HepG2 (cell line): ENCODE results near the gene NOC4L. TPM values are rescaled to one million over a fixed set of nuclear protein-coding genes. Genes with fewer than 3 reads are reported as not detected.

Experiments
- ATAC-seq: fragments of 200-7000 bp; cut with Tn5 transposase; 3 replicates; pipeline ENCODE4 v1.9.1; 2020; ENCODE audit warnings: mild to moderate bottlenecking, moderate library complexity
- BruUV-seq: library from RNA; stranded (reverse); fragments of 400-500 nt; replicated peaks from 2 replicates; lab custom pipeline; 2021; lab: Mats Ljungman, UMichigan
- CTCF ChIA-PET: fragments of 300-600 bp; formaldehyde crosslinking; extraction: SDS; loops from one replicate; lab custom pipeline; 2021; ENCODE audit warnings: low total read pairs, inconsistent platforms, low intra/inter-chr PET ratio; lab: Yijun Ruan, JAX
- POLR2A ChIA-PET: fragments of 350-600 bp; sonication (Branson Sonifier 250); formaldehyde crosslinking; loops from one replicate; lab custom pipeline; 2020; ENCODE audit warnings: antibody characterized with exemption, inconsistent platforms; lab: Yijun Ruan, JAX
- DNase-seq: peaks from one replicate; pipeline ENCODE4 v3.0.0-alpha.2; 2015; ENCODE audit warnings: low spot score
- FAIRE-seq: peaks from 3 replicates; lab custom pipeline; 2011; peaks lifted over from hg19 to GRCh38; lab: Jason Lieb, UNC
- H2AFZ ChIP-seq: one replicate; pipeline ENCODE4 v1.6.1; 2011; ENCODE audit warnings: low read length, inconsistent platforms
- H3K27ac ChIP-seq: fragments of 300-600 bp; 3 replicates; pipeline ENCODE4 v1.8.0; 2011; ENCODE audit warnings: mixed run types, mild to moderate bottlenecking, mixed read lengths, low read length, inconsistent platforms; ENCODE audit not compliant: insufficient read depth; ENCODE audit errors: extremely low read length
- H3K27me3 ChIP-seq, 2 experiments: fragments of 200-600 bp in 1 of 2; 2 replicates in 1 of 2; 3 replicates in 1 of 2; pipeline versions ENCODE4 v1.6.0 to v1.8.0; 2011; ENCODE audit warnings: low read length in 2 of 2, mild to moderate bottlenecking in 2 of 2, moderate library complexity in 2 of 2, inconsistent platforms in 1 of 2; ENCODE audit not compliant: insufficient read depth in 2 of 2, control insufficient read depth in 1 of 2
- H3K36me3 ChIP-seq, 2 experiments: fragments of 200-600 bp in 1 of 2; replicated peaks in 1 of 2; 2 replicates in 1 of 2; 3 replicates in 1 of 2; pipeline versions ENCODE4 v1.5.1 to v1.8.0; 2011; ENCODE audit warnings: low read length in 2 of 2, inconsistent platforms in 1 of 2; ENCODE audit not compliant: insufficient read depth in 2 of 2, control insufficient read depth in 1 of 2
- H3K4me1 ChIP-seq: 2 replicates; pipeline ENCODE4 v1.5.1; 2012; ENCODE audit warnings: low read length, inconsistent platforms; ENCODE audit not compliant: insufficient read depth
- H3K4me2 ChIP-seq: 2 replicates; pipeline ENCODE4 v1.6.0; 2011; ENCODE audit warnings: low read depth, low read length, inconsistent platforms
- H3K4me3 ChIP-seq, 3 experiments: fragments of 200-600 bp in 1 of 3; sonication (generic), shearing (Covaris generic) in 1 of 3; replicated peaks in 1 of 3; 2 replicates each; pipeline ENCODE4 v1.5.1; 2011 to 2016; ENCODE audit warnings: low read length in 3 of 3, inconsistent platforms in 2 of 3, low read depth in 2 of 3, mild to moderate bottlenecking in 2 of 3, control low read depth in 1 of 3, mixed read lengths in 1 of 3; ENCODE audit not compliant: insufficient read depth in 1 of 3
- H3K79me2 ChIP-seq: one replicate; pipeline ENCODE4 v1.6.1; 2011; ENCODE audit warnings: low read length, inconsistent platforms; ENCODE audit not compliant: insufficient read depth
- H3K9ac ChIP-seq: 2 replicates; pipeline ENCODE4 v1.6.0; 2011; ENCODE audit warnings: mild to moderate bottlenecking, low read depth, low read length, inconsistent platforms; ENCODE audit not compliant: insufficient read depth
- H3K9me3 ChIP-seq: 2 replicates; pipeline ENCODE4 v1.5.1; 2012; ENCODE audit warnings: mild to moderate bottlenecking, low read length
- H4K20me1 ChIP-seq: 2 replicates; pipeline ENCODE4 v1.6.0; 2011; ENCODE audit warnings: inconsistent platforms, mild to moderate bottlenecking, low read length, moderate library complexity; ENCODE audit not compliant: insufficient read depth
- CHD4 ChIP-seq: fragments of 200-600 bp; sonication (generic); IDR thresholded peaks from 2 replicates; pipeline ENCODE4 v1.7.0; 2017; ENCODE audit warnings: mild to moderate bottlenecking, low read length, borderline replicate concordance
- CREB1 ChIP-seq, 2 experiments: fragments of 450-650 bp in 1 of 2; IDR thresholded peaks; 2 replicates each; pipeline ENCODE4 v1.6.1; 2016 to 2017; ENCODE audit warnings: control low read depth in 1 of 2, mild to moderate bottlenecking in 1 of 2, missing compliant biosample characterization in 1 of 2, missing genetic modification characterization in 1 of 2
- FOSL2 ChIP-seq: sonication (generic); formaldehyde crosslinking; IDR thresholded peaks from 2 replicates; pipeline ENCODE4 v1.4.0; 2020; ENCODE audit warnings: missing genetic modification reagents
- HNRNPK ChIP-seq: fragments of 200-400 bp; formaldehyde crosslinking; IDR thresholded peaks from 2 replicates; pipeline ENCODE4 v1.6.1; 2018; ENCODE audit warnings: low read length, low read depth, moderate library complexity, mild to moderate bottlenecking; ENCODE audit not compliant: poor library complexity, severe bottlenecking
- KAT8 ChIP-seq: IDR thresholded peaks from 2 replicates; pipeline ENCODE4 v1.6.1; 2016; ENCODE audit warnings: missing genetic modification reagents, missing compliant biosample characterization
- MAFF ChIP-seq: IDR thresholded peaks from 2 replicates; pipeline ENCODE4 v1.6.1; 2011; ENCODE audit warnings: low read depth, low read length, improper control_type of control experiment
- MIER2 ChIP-seq: IDR thresholded peaks from 2 replicates; pipeline ENCODE4 v1.6.1; 2016; ENCODE audit warnings: missing biosample characterization, missing genetic modification reagents
- NFATC3 ChIP-seq: sonication (generic); formaldehyde crosslinking; IDR thresholded peaks from 2 replicates; pipeline ENCODE4 v1.5.1; 2020; ENCODE audit warnings: mild to moderate bottlenecking, missing genetic modification reagents
- ONECUT2 ChIP-seq: sonication (generic); formaldehyde crosslinking; IDR thresholded peaks from 2 replicates; pipeline ENCODE4 v1.4.0; 2020; ENCODE audit warnings: missing genetic modification reagents
- POLR2AphosphoS2 ChIP-seq: IDR thresholded peaks from 2 replicates; pipeline ENCODE4 v1.6.1; 2011; ENCODE audit warnings: low read depth, low read length, improper control_type of control experiment
- POLR2AphosphoS5 ChIP-seq: IDR thresholded peaks from 2 replicates; pipeline ENCODE4 v1.6.1; 2012; ENCODE audit warnings: low read depth, low read length
- RARA ChIP-seq: IDR thresholded peaks from 2 replicates; pipeline ENCODE4 v1.6.1; 2016; ENCODE audit warnings: missing genetic modification reagents, missing compliant biosample characterization
- RXRA ChIP-seq: sonication (generic); formaldehyde crosslinking; IDR thresholded peaks from 2 replicates; pipeline ENCODE4 v1.5.1; 2020; ENCODE audit warnings: missing genetic modification reagents
- RXRB ChIP-seq: IDR thresholded peaks from 2 replicates; pipeline ENCODE4 v1.6.1; 2016; ENCODE audit warnings: borderline replicate concordance, missing genetic modification reagents, missing compliant biosample characterization
- SAP130 ChIP-seq: IDR thresholded peaks from 2 replicates; pipeline ENCODE4 v1.6.1; 2016; ENCODE audit warnings: low read depth
- SOX6 ChIP-seq, 2 experiments: fragments of 450-650 bp in 1 of 2; sonication (generic) in 1 of 2; formaldehyde crosslinking in 1 of 2; IDR thresholded peaks; 2 replicates each; pipeline versions ENCODE4 v1.4.0 to v1.6.1; 2017 to 2020; ENCODE audit warnings: antibody characterized with exemption in 1 of 2, mild to moderate bottlenecking in 1 of 2, missing genetic modification reagents in 1 of 2
- TBL1XR1 ChIP-seq: fragments of 150-350 bp; IDR thresholded peaks from 2 replicates; pipeline ENCODE4 v1.6.1; 2014; ENCODE audit warnings: borderline replicate concordance, low read length; ENCODE audit not compliant: partially characterized antibody
- TEAD3 ChIP-seq: optimal IDR thresholded peaks from 2 replicates; pipeline ENCODE3; 2016; ENCODE audit warnings: borderline replicate concordance
- ZMYM2 ChIP-seq: sonication (generic); formaldehyde crosslinking; IDR thresholded peaks from 2 replicates; pipeline ENCODE4 v1.8.0; 2022; ENCODE audit warnings: mild to moderate bottlenecking, missing genetic modification reagents
- ZNF253 ChIP-seq: sonication (generic); formaldehyde crosslinking; IDR thresholded peaks from 2 replicates; pipeline ENCODE4 v1.8.0; 2022; ENCODE audit warnings: mild to moderate bottlenecking, missing genetic modification reagents, borderline replicate concordance
- ZNF383 ChIP-seq: sonication (generic); formaldehyde crosslinking; IDR thresholded peaks from 2 replicates; pipeline ENCODE4 v1.4.0; 2020; ENCODE audit warnings: missing genetic modification reagents, mild to moderate bottlenecking, borderline replicate concordance
- ZSCAN25 ChIP-seq: sonication (generic); formaldehyde crosslinking; IDR thresholded peaks from 2 replicates; pipeline ENCODE4 v1.8.0; 2022; ENCODE audit warnings: mild to moderate bottlenecking, missing genetic modification reagents
- WGBS: methylation state at CpG from one replicate; pipeline ENCODE4 v1.1.6; 2017; ENCODE audit warnings: low lambda C conversion rate; 5-methylcytosine and 5-hydroxymethylcytosine counted together
- in situ Hi-C: cut with HindIII; loops from 2 replicates; pipeline ENCODE4 v1.10.0; 2017; ENCODE audit warnings: low pct_unique_long_range_greater_than_20kb; ENCODE audit not compliant: extremely low pct_ligation_motif_present
- intact Hi-C: fragments of 100-400 bp; cut with micrococcal nuclease; formaldehyde crosslinking; loops from one replicate; pipeline ENCODE4 v1.10.0; 2022; ENCODE audit not compliant: unreplicated experiment
- polyA plus RNA-seq, 8 experiments: library from polyadenylated mRNA; depleted of rRNA in 3 of 8; stranded (reverse) in 7 of 8; unstranded in 1 of 8; fragments of >200 nt; fragmentation: Illumina TruSeq in 4 of 8; extraction: Trizol in 4 of 8; gene quantifications; 2 replicates each; pipeline versions ENCODE4 v1.2.1 to v1.2.3, GENCODE V29; 2011 to 2016; ENCODE audit warnings: low read depth in 4 of 8, missing spikeins in 1 of 8, mixed read lengths in 1 of 8; ENCODE audit not compliant: insufficient read depth in 1 of 8
- total RNA-seq, 5 experiments: library from RNA; depleted of rRNA; stranded (reverse); fragments of >200 nt; fragmentation: Illumina TruSeq; extraction: Trizol; gene quantifications; 2 replicates each; pipeline ENCODE4 v1.2.3, GENCODE V29; 2016; ENCODE audit warnings: low read depth in 1 of 5
- TF ChIP-seq, protein P1 (sequence below): IDR thresholded peaks from 2 replicates; pipeline ENCODE4 v1.6.1; 2016; ENCODE audit warnings: low read depth

The NOC4L gene
- total and polyA plus RNA-seq, 2 of the 13 experiments (the other 11 are each of a cell fraction or from before 2014, with no cell fraction given): 4.3 to 14.6 TPM

DNA sequence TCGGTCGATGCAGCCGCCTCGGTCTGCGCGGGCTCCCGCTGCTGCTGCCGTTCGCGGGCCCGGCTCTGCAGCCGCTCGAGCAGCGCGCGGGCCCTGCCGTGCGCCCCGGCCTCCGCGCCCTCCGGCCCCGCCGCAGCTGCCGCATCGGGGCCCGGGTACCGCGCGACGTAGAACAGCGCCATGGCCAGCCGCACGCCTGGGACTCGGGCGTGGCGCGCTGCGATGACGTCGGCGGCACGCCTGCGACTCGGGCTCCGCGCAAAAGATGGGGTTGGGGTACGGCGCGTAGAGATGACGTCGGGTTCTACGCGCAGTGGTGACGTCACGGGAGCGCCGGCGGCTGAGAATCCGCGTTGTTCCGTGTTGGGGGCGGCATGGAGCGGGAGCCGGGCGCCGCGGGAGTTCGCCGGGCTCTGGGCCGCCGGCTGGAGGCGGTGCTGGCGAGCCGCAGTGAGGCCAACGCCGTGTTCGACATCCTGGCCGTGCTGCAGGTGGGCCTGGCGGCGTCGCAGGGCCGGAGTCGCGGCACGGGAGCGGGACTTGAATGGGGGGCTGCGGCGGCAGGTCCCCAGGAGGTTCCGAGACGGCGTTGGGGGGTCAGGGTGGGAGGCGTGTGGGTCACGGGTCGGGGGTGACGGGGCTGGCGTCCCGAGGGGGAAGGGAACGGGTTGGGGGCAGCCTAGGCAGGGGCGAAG, at the start of gene NOC4L, which contains the start of gene DDX51 (continued):
- TF ChIP-seq KAT8 (CRISPR knock-in tag) (peak; percentile 99), ZNF383 (CRISPR knock-in tag) (no peak), POLR2AphosphoS5 (peak; percentile 62; the same call in 1 of the 2 replicates), RXRA (CRISPR knock-in tag) (peak; percentile 68), TBL1XR1 (peak; percentile 56), CREB1 (IDR thresholded peaks at IDR 0.05) (peak; percentile 100), CREB1 (CRISPR knock-in tag; IDR thresholded peaks at IDR 0.05) (peak; percentile 97), SAP130 (peak; percentile 98)

DNA sequence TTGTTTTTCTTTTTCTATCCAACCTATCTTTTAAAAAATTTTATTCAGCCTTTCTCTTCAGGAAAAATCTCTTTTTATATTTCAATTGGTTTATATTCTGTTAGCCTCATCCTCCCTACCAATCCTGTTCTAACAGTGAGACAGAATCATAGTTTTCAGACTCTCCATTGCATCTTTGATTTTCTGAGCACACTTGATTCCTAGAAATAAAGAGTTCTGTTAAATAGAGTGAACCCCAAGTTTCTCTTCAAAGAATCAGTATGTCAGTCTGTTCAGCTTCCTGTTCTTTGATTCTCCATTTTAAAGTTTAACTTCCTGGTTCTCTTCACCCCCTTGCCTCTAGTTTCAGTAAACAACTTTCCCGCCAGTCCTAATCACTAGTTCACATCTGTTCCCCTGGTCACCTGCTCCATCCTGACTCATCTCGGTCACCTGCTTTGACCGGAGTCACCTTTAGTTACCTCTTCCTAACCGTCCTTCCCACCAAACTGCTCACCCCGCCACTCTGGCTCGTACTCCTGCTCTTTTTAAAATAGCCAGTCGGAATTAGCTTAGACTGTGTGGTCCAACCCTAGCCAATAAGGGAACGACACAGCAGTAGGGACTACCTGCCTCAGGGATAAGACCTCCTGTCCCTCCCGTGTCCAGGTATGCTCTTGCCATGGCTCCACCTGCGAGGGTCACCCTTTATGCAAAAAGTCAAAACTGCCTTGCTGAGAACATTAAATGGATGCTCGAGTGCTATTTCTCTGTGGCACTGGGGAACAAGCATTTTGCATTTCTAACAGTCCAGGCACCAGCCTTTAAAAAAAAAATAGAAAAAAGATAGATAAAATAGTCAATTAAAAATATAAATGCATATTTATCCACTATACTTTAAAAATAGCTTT, 48.5 kb upstream of the NOC4L start:
- no peaks in the 10 kb centered on the region for H3K9me3 ChIP-seq
- H3K27ac ChIP-seq: no peak overlapping the region
- H3K36me3 ChIP-seq: peaks cover 4 to 38% of the 10 kb centered on the region in 2 experiments; a peak in 4 of 5 replicates
- no peaks in the 10 kb centered on the region for H3K4me1 ChIP-seq
- intact Hi-C loops: no loop called here
- POLR2A ChIA-PET: no interaction called here
- H3K27me3 ChIP-seq: no peaks in the 10 kb centered on the region
- no peak overlapping the region for H3K9ac ChIP-seq
- H3K79me2 ChIP-seq: peaks cover 2% of the 10 kb centered on the region
- no TSS peak for BruUV-seq
- H3K4me3 ChIP-seq: no peak overlapping the region
- DNase-seq (peak; percentile 10), FAIRE-seq (no peak), ATAC-seq (no peak)
- CTCF ChIA-PET: no interaction called here
- WGBS: 96% methylated on average over 11 of the region's 11 CpGs
- in situ Hi-C loops: no loop called here
- H4K20me1 ChIP-seq: 0 out of 2 replicates have a peak, but pooled peaks cover 3% of the 10 kb centered on the region
- H2AFZ ChIP-seq: no peak overlapping the region
- H3K4me2 ChIP-seq: no peak overlapping the region
- TF ChIP-seq POLR2AphosphoS2 (no peak), MIER2 (CRISPR knock-in tag) (no peak), ONECUT2 (CRISPR knock-in tag) (no peak), SOX6 (IDR thresholded peaks at IDR 0.05) (no peak), SOX6 (CRISPR knock-in tag; IDR thresholded peaks at IDR 0.05) (no peak), MAFF (no peak), FOSL2 (0 out of 2 replicates have a peak, but pooled peaks have one; percentile 15), ZNF253 (CRISPR knock-in tag) (no peak), CHD4 (no peak), ZMYM2 (CRISPR knock-in tag) (no peak), TEAD3 (CRISPR knock-in tag) (no peak), ZSCAN25 (CRISPR knock-in tag) (no peak), RXRB (CRISPR knock-in tag) (no peak), NFATC3 (CRISPR knock-in tag) (no peak), RARA (CRISPR knock-in tag) (peak; percentile 50; the same call in 1 of the 2 replicates), HNRNPK (no peak)
- TF ChIP-seq, protein P1, sequence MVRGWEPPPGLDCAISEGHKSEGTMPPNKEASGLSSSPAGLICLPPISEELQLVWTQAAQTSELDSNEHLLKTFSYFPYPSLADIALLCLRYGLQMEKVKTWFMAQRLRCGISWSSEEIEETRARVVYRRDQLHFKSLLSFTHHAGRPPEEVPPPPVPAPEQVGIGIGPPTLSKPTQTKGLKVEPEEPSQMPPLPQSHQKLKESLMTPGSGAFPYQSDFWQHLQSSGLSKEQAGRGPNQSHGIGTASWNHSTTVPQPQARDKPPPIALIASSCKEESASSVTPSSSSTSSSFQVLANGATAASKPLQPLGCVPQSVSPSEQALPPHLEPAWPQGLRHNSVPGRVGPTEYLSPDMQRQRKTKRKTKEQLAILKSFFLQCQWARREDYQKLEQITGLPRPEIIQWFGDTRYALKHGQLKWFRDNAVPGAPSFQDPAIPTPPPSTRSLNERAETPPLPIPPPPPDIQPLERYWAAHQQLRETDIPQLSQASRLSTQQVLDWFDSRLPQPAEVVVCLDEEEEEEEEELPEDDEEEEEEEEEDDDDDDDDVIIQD: 0 out of 2 replicates have a peak, but pooled peaks have one; percentile 33
